Liver (tissue), 9 donors: ENCODE results near the gene HSP90AA1. TPM values are rescaled to one million over a fixed set of nuclear protein-coding genes. Genes with fewer than 3 reads are reported as not detected.
"Not testable (repeated sequence)": the region's sequence is repeated elsewhere in the genome, so short reads cannot be mapped to it uniquely, and the experiment has no call there.

Experiments used
- DNase-seq: peaks from one replicate; pipeline ENCODE4 v3.0.0-alpha.2; 2017; ENCODE audit warnings: low spot score
- H3K27ac ChIP-seq, 2 donors: one replicate each; pipeline ENCODE4 v1.7.0; 2013; ENCODE audit warnings: inconsistent platforms in 2 of 2, low read length in 2 of 2, control low read depth in 1 of 2, low read depth in 1 of 2, mild to moderate bottlenecking in 1 of 2
- H3K27me3 ChIP-seq, 4 donors: one replicate each; pipeline versions ENCODE4 v1.6.1 to v1.7.0; 2013; ENCODE audit warnings: low read length in 3 of 4, inconsistent platforms in 1 of 4, mild to moderate bottlenecking in 1 of 4, moderate library complexity in 1 of 4; ENCODE audit not compliant: control insufficient read depth in 4 of 4, insufficient read depth in 4 of 4
- H3K36me3 ChIP-seq, 4 donors: one replicate each; pipeline versions ENCODE4 v1.6.1 to v1.7.0; 2013; ENCODE audit warnings: low read length in 3 of 4, mild to moderate bottlenecking in 3 of 4, low read depth in 1 of 4, moderate library complexity in 1 of 4; ENCODE audit not compliant: control insufficient read depth in 4 of 4, insufficient read depth in 3 of 4
- H3K4me1 ChIP-seq, 4 donors: one replicate each; pipeline versions ENCODE4 v1.6.1 to v1.7.0; 2013; ENCODE audit warnings: low read length in 3 of 4, mild to moderate bottlenecking in 3 of 4, moderate library complexity in 1 of 4; ENCODE audit not compliant: control insufficient read depth in 4 of 4, insufficient read depth in 4 of 4
- H3K4me3 ChIP-seq, 3 donors: one replicate each; pipeline versions ENCODE4 v1.6.1 to v1.7.0; 2013; ENCODE audit warnings: low read length in 3 of 3, control low read depth in 1 of 3, low read depth in 1 of 3, mild to moderate bottlenecking in 1 of 3
- H3K9ac ChIP-seq, 2 donors: one replicate each; pipeline ENCODE4 v1.7.0; 2013; ENCODE audit warnings: low read length in 2 of 2, mild to moderate bottlenecking in 2 of 2, moderate library complexity in 2 of 2, control low read depth in 1 of 2, low read depth in 1 of 2
- H3K9me3 ChIP-seq, 4 donors: one replicate each; pipeline versions ENCODE4 v1.6.1 to v1.7.0; 2013; ENCODE audit warnings: low read length in 3 of 4; ENCODE audit not compliant: control insufficient read depth in 4 of 4
- CTCF ChIP-seq: fragments of 150-350 bp; IDR thresholded peaks from 2 replicates; pipeline ENCODE4 v1.5.1; 2017; ENCODE audit warnings: improper control_type of control experiment, low read depth, low read length; ENCODE audit not compliant: missing input control
- EGR1 ChIP-seq, 2 donors: IDR thresholded peaks; 2 replicates each; pipeline ENCODE4 v1.6.1; 2016 to 2018; ENCODE audit warnings: antibody characterized with exemption in 2 of 2, low read depth in 2 of 2
- FOXA2 ChIP-seq: IDR thresholded peaks from 2 replicates; pipeline ENCODE4 v1.6.1; 2016; ENCODE audit warnings: antibody characterized with exemption
- HNF4A ChIP-seq, 2 donors: conservative IDR thresholded peaks; 2 replicates each; pipeline ENCODE4 v1.6.1; 2016; ENCODE audit warnings: antibody characterized with exemption in 2 of 2, mild to moderate bottlenecking in 2 of 2
- HNF4G ChIP-seq: IDR thresholded peaks from 2 replicates; pipeline ENCODE4 v1.6.1; 2016; ENCODE audit warnings: antibody characterized with exemption
- JUND ChIP-seq, 2 donors: IDR thresholded peaks; 2 replicates each; pipeline ENCODE4 v1.6.1; 2016; ENCODE audit warnings: antibody characterized with exemption in 2 of 2
- MAX ChIP-seq: IDR thresholded peaks from 2 replicates; pipeline ENCODE4 v1.6.1; 2016; ENCODE audit warnings: antibody characterized with exemption
- NR2F2 ChIP-seq: IDR thresholded peaks from 2 replicates; pipeline ENCODE4 v1.6.1; 2016; ENCODE audit warnings: antibody characterized with exemption
- TAF1 ChIP-seq: conservative IDR thresholded peaks from 2 replicates; pipeline ENCODE4 v1.6.1; 2016; ENCODE audit warnings: antibody characterized with exemption, mild to moderate bottlenecking
- ZBTB33 ChIP-seq: IDR thresholded peaks from 2 replicates; pipeline ENCODE4 v1.6.1; 2016; ENCODE audit warnings: antibody characterized with exemption
- WGBS: extraction: QIAGEN DNeasy Blood & Tissue Kit; methylation state at CpG from one replicate; pipeline ENCODE4 v1.1.7; 2013; 5-methylcytosine and 5-hydroxymethylcytosine counted together
- polyA plus RNA-seq, 2 donors: library from polyadenylated mRNA; stranded (reverse) in 1 of 2; unstranded in 1 of 2; fragments of 200-250 nt in 1 of 2; fragments of >200 nt in 1 of 2; fragmentation: Nextera tagmentation in 1 of 2; extraction: Ambion mirVana in 1 of 2; gene quantifications; one replicate each; pipeline versions ENCODE4 v1.2.1 to v1.2.3, GENCODE V29; 2013 to 2015
- total RNA-seq, 2 donors: library from RNA; depleted of rRNA; stranded (reverse); fragments of >200 nt; gene quantifications; one replicate each; pipeline ENCODE4 v1.2.3, GENCODE V29; 2014
- donor health status: healthy.
- donor health status: healthy.
- donor health status: healthy.
- donor health status: healthy.
- donor health status: healthy.

HSP90AA1 gene
- total and polyA plus RNA-seq, 4 donors: 174 to 386 (median 287) TPM

GRCh38 chr14:102134021-102134420 is 47.2 kb upstream of the HSP90AA1 start:
- H3K4me3 ChIP-seq, DNase-seq, H3K27ac ChIP-seq, H3K9ac ChIP-seq, H3K36me3 ChIP-seq, H3K27me3 ChIP-seq, H3K9me3 ChIP-seq, H3K4me1 ChIP-seq: not testable (repeated sequence)
- 96% methylated on average over 9 of the region's 9 CpGs for WGBS

GRCh38 chr14:102131741-102132140 is 44.9 kb upstream of the HSP90AA1 start:
- no peak for DNase-seq
- no peak overlapping the region for H3K27ac ChIP-seq
- no peaks in the 10 kb centered on the region for H3K9me3 ChIP-seq
- H3K4me3 ChIP-seq: no peak overlapping the region
- TF ChIP-seq JUND (IDR thresholded peaks at IDR 0.05): no peak
- no peaks in the 10 kb centered on the region for H3K27me3 ChIP-seq
- no peak overlapping the region for H3K9ac ChIP-seq
- 81% methylated on average over 6 of the region's 6 CpGs for WGBS
- H3K4me1 ChIP-seq: no peaks in the 10 kb centered on the region
- no peaks in the 10 kb centered on the region for H3K36me3 ChIP-seq

GRCh38 chr14:102126807-102127455 is 40.1 kb upstream of the HSP90AA1 start:
- Histone ChIP-seq H3K27me3 (no peaks in the 10 kb centered on the region), H3K9me3 (no peaks in the 10 kb centered on the region), H3K4me1 (no peaks in the 10 kb centered on the region), H3K36me3 (no peaks in the 10 kb centered on the region), H3K27ac (no peak overlapping the region), H3K4me3 (no peak overlapping the region), H3K9ac (no peak overlapping the region)
- WGBS: 75% methylated on average over 5 of the region's 5 CpGs
- DNase-seq: no peak
- TF ChIP-seq HNF4G (no peak), JUND (IDR thresholded peaks at IDR 0.05) (no peak), CTCF (no peak), FOXA2 (no peak), HNF4A (conservative IDR thresholded peaks at IDR 0.05) (no peak), EGR1 (IDR thresholded peaks at IDR 0.05; ENCODE audit: low read depth in 2 of 2) (no peak), NR2F2 (no peak), TAF1 (no peak), MAX (no peak), ZBTB33 (no peak)
